Stimulated activated CD4-positive, alpha-beta T cell treated with anti-CD3 and anti-CD28 coated beads, Interleukin-15, amount 100 ng/mL, for 1 hour (primary cell): ENCODE results near the gene AKT3.
"Not testable (repeated sequence)": the region's sequence is repeated elsewhere in the genome, so short reads cannot be mapped to it uniquely, and the experiment has no call there.

Experiments used
- DNase-seq, 2 donors: peaks; one replicate each; pipeline ENCODE4 v3.0.0-alpha.2; 2020; ENCODE audit warnings: low read depth in 1 of 2, low spot score in 1 of 2

Gene AKT3

GRCh38 chr1:243609698-243610097 is 240.3 kb downstream of the AKT3 start:
- no peak for DNase-seq

- DNase-seq, result no peak
Observed at GRCh38 chr1:243605604-243606003, 244.4 kb downstream of the AKT3 start.

- no peak for DNase-seq
Observed at GRCh38 chr1:243601720-243602119, 248.3 kb downstream of the AKT3 start.

- no peak for DNase-seq
Observed at GRCh38 chr1:243598433-243598832, 251.6 kb downstream of the AKT3 start.

GRCh38 chr1:243597383-243597782 is 252.7 kb downstream of the AKT3 start:
- DNase-seq, result no peak

- DNase-seq, result no peak
Observed at GRCh38 chr1:243596431-243597062, 253.5 kb downstream of the AKT3 start.

GRCh38 chr1:243595527-243596210 is 254.4 kb downstream of the AKT3 start:
- no peak for DNase-seq

GRCh38 chr1:243594455-243594854 is 255.6 kb downstream of the AKT3 start:
- DNase-seq, result no peak

GRCh38 chr1:243589286-243589685 is 260.8 kb downstream of the AKT3 start:
- not testable (repeated sequence) for DNase-seq

- DNase-seq, result no peak
Observed at GRCh38 chr1:243587823-243588560, 262.1 kb downstream of the AKT3 start.

- DNase-seq, result no peak
Observed at GRCh38 chr1:243587285-243587684, 262.8 kb downstream of the AKT3 start.

GRCh38 chr1:243585982-243586381 is 264.1 kb downstream of the AKT3 start:
- DNase-seq, result no peak

GRCh38 chr1:243582326-243582725 is 267.7 kb downstream of the AKT3 start:
- DNase-seq, result no peak

GRCh38 chr1:243580984-243581383 is 269.1 kb downstream of the AKT3 start:
- no peak for DNase-seq

GRCh38 chr1:243580072-243580471 is 270.0 kb downstream of the AKT3 start:
- no peak for DNase-seq

- DNase-seq, result no peak
Observed at GRCh38 chr1:243575070-243575469, 275.0 kb downstream of the AKT3 start.

GRCh38 chr1:243572940-243573339 is 277.1 kb downstream of the AKT3 start:
- no peak for DNase-seq

- no peak for DNase-seq
Observed at GRCh38 chr1:243568793-243569192, 281.2 kb downstream of the AKT3 start.

GRCh38 chr1:243564814-243565213 is 285.2 kb downstream of the AKT3 start:
- DNase-seq, result no peak

- no peak for DNase-seq
Observed at GRCh38 chr1:243563732-243564131, 286.3 kb downstream of the AKT3 start.

- DNase-seq, result no peak
Observed at GRCh38 chr1:243562473-243562872, 287.6 kb downstream of the AKT3 start.

- no peak for DNase-seq
Observed at GRCh38 chr1:243561588-243562319, 288.3 kb downstream of the AKT3 start.
